SK-N-SH treated with all-trans-retinoic acid at 6 μM for 48 hours (cell line): ENCODE measurements around the gene ATAD3C.
"Not testable (repeated sequence)": the region's sequence is repeated elsewhere in the genome, so short reads cannot be mapped to it uniquely, and the experiment has no call there.

Experiments used
- ISL1 ChIP-seq: fragments of 250-450 bp; sonication (Bioruptor Pico); IDR thresholded peaks from 2 replicates; pipeline ENCODE4 v2.1.2; 2022; ENCODE audit warnings: mild to moderate bottlenecking, moderate library complexity
- OSR1 ChIP-seq: fragments of 250-450 bp; sonication (Bioruptor Pico); IDR thresholded peaks from 2 replicates; pipeline ENCODE4 v1.8.0; 2022; ENCODE audit warnings: moderate library complexity, mild to moderate bottlenecking, inconsistent platforms
- PATZ1 ChIP-seq: fragments of 250-450 bp; sonication (Bioruptor Pico); IDR thresholded peaks from 2 replicates; pipeline ENCODE4 v1.8.0; 2020; ENCODE audit warnings: mild to moderate bottlenecking, moderate library complexity, borderline replicate concordance
- SNAI2 ChIP-seq: fragments of 250-450 bp; sonication (Bioruptor Pico); IDR thresholded peaks from 2 replicates; pipeline ENCODE4 v1.5.0; 2020; ENCODE audit warnings: mild to moderate bottlenecking, moderate library complexity
- ZNF565 ChIP-seq: fragments of 450-650 bp; formaldehyde crosslinking; conservative IDR thresholded peaks from 2 replicates; pipeline ENCODE4 v1.5.0; 2020; ENCODE audit warnings: low read depth, mild to moderate bottlenecking, moderate library complexity

GRCh38 chr1:1485755-1486317 is 36.3 kb downstream of the ATAD3C start:
- TF ChIP-seq OSR1 (CRISPR knock-in tag); SNAI2 (CRISPR knock-in tag); PATZ1; ISL1 (CRISPR knock-in tag); ZNF565 (CRISPR knock-in tag): not testable (repeated sequence)
